Measurements from ENCODE around the gene LINGO3. TPM values are rescaled to one million over a fixed set of nuclear protein-coding genes. Genes with fewer than 3 reads are reported as not detected.

The LINGO3 gene
- total RNA-seq, 1 donor from 2014 or later: not detected

GRCh38 chr19:2341982-2342381, 34.0 kb upstream of the LINGO3 start:
- Mint-ChIP-seq H3K27ac (ENCODE audit: unreplicated experiment) (no peak overlapping the region), H3K9me3 (ENCODE audit: low read depth) (no peaks in the 10 kb centered on the region), H3K36me3 (ENCODE audit: low read depth) (peaks cover 2% of the 10 kb centered on the region), H3K27me3 (ENCODE audit: low read depth) (no peaks in the 10 kb centered on the region), H3K4me1 (ENCODE audit: low read depth) (peaks cover 7% of the 10 kb centered on the region), H3K4me3 (ENCODE audit: unreplicated experiment) (no peak overlapping the region)
- DNase-seq (ENCODE audit: low spot score): no peak
- no peak for TF ChIP-seq CTCF (IDR thresholded peaks at IDR 0.05)

GRCh38 chr19:2341244-2341751, 33.3 kb upstream of the LINGO3 start:
- DNase-seq (ENCODE audit: low spot score): no peak
- Mint-ChIP-seq H3K9me3 (ENCODE audit: low read depth) (no peaks in the 10 kb centered on the region), H3K4me1 (ENCODE audit: low read depth) (peaks cover 8% of the 10 kb centered on the region), H3K27me3 (ENCODE audit: low read depth) (no peaks in the 10 kb centered on the region), H3K27ac (ENCODE audit: unreplicated experiment) (no peak overlapping the region), H3K36me3 (ENCODE audit: low read depth) (peaks cover 2% of the 10 kb centered on the region), H3K4me3 (ENCODE audit: unreplicated experiment) (no peak overlapping the region)
- TF ChIP-seq CTCF (IDR thresholded peaks at IDR 0.05): no peak

GRCh38 chr19:2340496-2341243, 32.7 kb upstream of the LINGO3 start:
- H3K27ac Mint-ChIP-seq (ENCODE audit: unreplicated experiment): no peak overlapping the region
- no peaks in the 10 kb centered on the region for H3K27me3 Mint-ChIP-seq (ENCODE audit: low read depth)
- H3K4me1 Mint-ChIP-seq (ENCODE audit: low read depth): peaks cover 9% of the 10 kb centered on the region
- no peak for DNase-seq (ENCODE audit: low spot score)
- H3K4me3 Mint-ChIP-seq (ENCODE audit: unreplicated experiment): no peak overlapping the region
- peaks cover 2% of the 10 kb centered on the region for H3K36me3 Mint-ChIP-seq (ENCODE audit: low read depth)
- H3K9me3 Mint-ChIP-seq (ENCODE audit: low read depth): no peaks in the 10 kb centered on the region
- TF ChIP-seq CTCF (IDR thresholded peaks at IDR 0.05): no peak

- H3K4me3 Mint-ChIP-seq (ENCODE audit: unreplicated experiment): no peak overlapping the region
- H3K27me3 Mint-ChIP-seq (ENCODE audit: low read depth): no peaks in the 10 kb centered on the region
- H3K4me1 Mint-ChIP-seq (ENCODE audit: low read depth): peaks cover 9% of the 10 kb centered on the region
- peak; percentile 87 for DNase-seq (ENCODE audit: low spot score)
- no peak for TF ChIP-seq CTCF (IDR thresholded peaks at IDR 0.05)
- H3K9me3 Mint-ChIP-seq (ENCODE audit: low read depth): no peaks in the 10 kb centered on the region
- no peak overlapping the region for H3K27ac Mint-ChIP-seq (ENCODE audit: unreplicated experiment)
- peaks cover 2% of the 10 kb centered on the region for H3K36me3 Mint-ChIP-seq (ENCODE audit: low read depth)
These were observed 31.8 kb upstream of the LINGO3 start for GRCh38 chr19:2339644-2340310.

GRCh38 chr19:2338751-2339643, 31.0 kb upstream of the LINGO3 start:
- DNase-seq (ENCODE audit: low spot score): peak; percentile 92
- H3K36me3 Mint-ChIP-seq (ENCODE audit: low read depth): peaks cover 2% of the 10 kb centered on the region
- no peak overlapping the region for H3K4me3 Mint-ChIP-seq (ENCODE audit: unreplicated experiment)
- H3K27me3 Mint-ChIP-seq (ENCODE audit: low read depth): no peaks in the 10 kb centered on the region
- TF ChIP-seq CTCF (IDR thresholded peaks at IDR 0.05): no peak
- H3K4me1 Mint-ChIP-seq (ENCODE audit: low read depth): peaks cover 9% of the 10 kb centered on the region
- no peaks in the 10 kb centered on the region for H3K9me3 Mint-ChIP-seq (ENCODE audit: low read depth)
- H3K27ac Mint-ChIP-seq (ENCODE audit: unreplicated experiment): no peak overlapping the region

Data from chondrocyte (in vitro differentiated cells).